Dedifferentiated amniotic fluid mesenchymal stem cell (primary cell): Measurements from ENCODE around the gene ADGRE1.

Source experiments
- DNase-seq: peaks from one replicate; pipeline ENCODE4 v3.0.0-alpha.2; 2016; ENCODE audit errors: extremely low spot score

ADGRE1 gene

GRCh38 chr19:6952956-6953355 lies 65.6 kb downstream of the ADGRE1 start:
- DNase-seq = no peak

- DNase-seq = no peak
Observed at GRCh38 chr19:6955082-6955481, 67.7 kb downstream of the ADGRE1 start.

GRCh38 chr19:6956573-6956972 lies 69.2 kb downstream of the ADGRE1 start:
- DNase-seq = no peak

DNA sequence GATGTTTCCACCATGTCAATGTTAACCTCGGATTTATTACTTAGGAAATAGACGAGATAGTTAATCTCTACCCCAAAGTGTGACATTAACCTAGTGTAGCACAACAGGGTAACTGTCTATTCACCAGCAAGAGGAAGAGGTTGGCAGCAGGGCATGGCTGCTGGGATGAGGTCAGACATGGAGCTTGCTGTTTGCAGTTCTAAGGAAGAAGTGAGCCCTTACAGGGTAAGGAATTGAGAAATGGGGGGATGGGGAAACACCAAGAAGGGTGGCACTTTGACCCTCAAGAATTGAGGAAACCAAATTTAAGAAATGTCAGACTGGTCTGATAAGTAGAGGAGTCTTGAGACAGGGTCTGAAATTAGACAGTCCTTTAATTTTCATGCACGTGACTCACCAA lies 71.4 kb downstream of the ADGRE1 start:
- DNase-seq = no peak

- no peak for DNase-seq
Observed at GRCh38 chr19:6963244-6963852, 76.0 kb downstream of the ADGRE1 start.

DNA sequence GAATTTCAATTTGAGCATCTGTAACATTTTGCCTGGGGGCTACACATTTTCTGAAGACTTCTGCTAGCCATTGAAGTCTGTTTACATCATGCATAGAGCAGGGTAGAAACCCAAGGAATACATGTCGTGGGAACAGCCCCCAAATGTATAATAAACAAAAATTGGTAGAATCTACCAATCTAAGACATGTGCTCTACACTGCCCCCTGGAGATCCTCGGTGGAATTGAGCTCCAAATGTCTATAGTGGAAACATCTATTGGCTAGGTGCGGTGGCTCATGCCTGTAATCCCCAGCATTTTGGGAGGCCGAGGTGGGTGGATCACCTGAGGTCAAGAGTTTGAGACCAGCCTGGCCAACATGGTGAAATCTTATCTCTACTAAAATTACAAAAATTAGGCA lies 76.6 kb downstream of the ADGRE1 start:
- DNase-seq = no peak

GRCh38 chr19:6967967-6968366 lies 80.6 kb downstream of the ADGRE1 start:
- no peak for DNase-seq

GRCh38 chr19:6969490-6969889 lies 82.1 kb downstream of the ADGRE1 start:
- no peak for DNase-seq

DNA sequence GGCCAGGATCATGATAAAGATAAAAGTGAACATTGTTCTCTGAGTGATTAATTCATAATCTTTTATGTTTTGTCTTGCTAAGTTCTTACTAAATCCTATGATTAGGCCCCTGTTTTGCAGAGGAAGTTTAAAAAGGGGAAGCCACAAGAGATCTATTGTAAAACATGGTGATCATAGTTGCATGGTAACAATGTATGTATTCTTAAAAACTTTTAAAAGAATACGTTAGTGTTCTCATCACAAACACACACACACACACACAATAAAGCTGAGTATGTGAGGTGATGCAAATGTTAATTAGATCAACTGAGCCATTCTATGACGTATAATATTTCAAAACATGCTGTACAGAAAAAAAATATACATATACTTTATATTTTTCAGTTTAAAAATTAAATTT lies 82.6 kb downstream of the ADGRE1 start:
- DNase-seq = no peak

- no peak for DNase-seq
Observed at GRCh38 chr19:6970443-6970842, 83.1 kb downstream of the ADGRE1 start.

DNA sequence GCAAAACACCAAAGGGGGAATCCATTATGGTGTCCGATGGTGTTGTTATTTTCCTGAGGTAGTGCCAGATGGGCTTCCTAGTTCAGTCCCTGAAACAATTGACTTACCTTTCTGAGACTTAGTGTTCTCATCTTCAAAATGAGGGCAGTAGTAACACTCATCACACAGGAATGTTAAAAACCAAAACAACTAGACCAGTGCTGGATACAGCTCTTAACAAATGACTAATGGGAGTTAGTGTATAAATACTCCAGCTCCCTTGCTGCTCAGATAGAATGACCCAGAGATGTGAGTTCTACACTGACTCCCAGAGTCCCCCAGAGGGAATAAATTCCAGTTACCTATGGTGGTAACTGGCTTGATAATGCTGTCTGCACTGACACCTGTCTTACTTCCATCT lies 84.0 kb downstream of the ADGRE1 start:
- DNase-seq = no peak

GRCh38 chr19:6976197-6976596 lies 88.8 kb downstream of the ADGRE1 start:
- DNase-seq = no peak

DNA sequence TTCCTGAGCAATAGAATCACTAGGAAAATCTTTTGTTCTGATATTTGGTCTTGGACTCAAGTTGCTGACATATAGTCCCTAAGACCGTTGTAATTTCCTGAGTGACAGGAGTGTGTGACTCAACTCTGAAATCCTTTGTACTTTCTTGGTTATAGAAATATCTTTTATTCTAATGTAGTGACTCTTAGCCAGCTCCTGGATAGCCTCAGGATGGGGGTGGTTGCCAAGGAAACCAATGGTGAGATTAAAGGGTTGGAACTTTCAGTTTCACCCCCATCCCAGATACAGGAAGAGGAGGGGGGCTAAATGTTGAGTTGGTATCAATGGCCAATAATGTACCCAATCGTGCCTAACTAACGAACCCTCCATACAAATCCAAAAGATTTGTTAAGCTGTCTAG lies 92.0 kb downstream of the ADGRE1 start:
- no peak for DNase-seq

DNA sequence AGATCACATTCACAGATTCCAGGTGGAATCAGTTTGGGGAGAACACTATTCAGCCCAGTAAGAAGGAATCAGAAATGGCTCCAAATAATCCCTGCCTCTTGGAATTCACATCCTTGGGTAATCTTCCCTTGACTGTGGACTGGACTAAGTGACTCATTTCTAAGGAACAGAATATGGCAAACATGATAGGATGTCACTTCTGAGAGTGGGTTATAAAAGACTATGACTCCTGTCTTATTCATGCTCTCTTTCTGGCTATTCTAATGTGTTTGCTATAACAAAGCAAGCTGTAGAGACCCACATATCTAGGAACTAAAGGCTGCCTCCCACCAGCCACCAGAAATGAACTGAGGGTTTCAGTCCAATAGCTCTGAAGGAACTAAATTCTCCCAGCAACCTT lies 96.1 kb downstream of the ADGRE1 start:
- DNase-seq = no peak

- DNase-seq = no peak
Observed at GRCh38 chr19:6987850-6988249, 100.5 kb downstream of the ADGRE1 start.

DNA sequence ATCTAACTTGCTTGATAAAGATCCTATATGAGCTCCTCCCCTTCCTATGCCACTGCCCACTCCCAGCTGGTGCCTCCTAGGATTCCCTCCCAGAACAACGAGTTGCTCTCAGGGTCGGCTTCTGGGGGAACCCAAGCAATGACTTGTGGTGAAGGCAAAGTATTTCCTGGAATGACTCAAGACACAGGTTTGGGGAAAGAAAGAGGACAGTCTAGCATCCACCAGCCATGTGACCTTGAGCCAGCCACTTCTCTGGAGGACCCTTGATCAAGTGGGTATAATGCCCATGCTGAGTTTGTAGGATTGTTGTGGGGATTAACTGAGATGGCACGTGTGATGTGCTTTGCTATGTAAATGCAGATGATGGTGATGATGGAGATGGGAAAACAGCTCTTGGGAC lies 100.9 kb downstream of the ADGRE1 start:
- DNase-seq = no peak
